Astrocyte (in vitro differentiated cells and primary cell): Measurements from ENCODE around the gene NAALADL2. TPM values are rescaled to one million over a fixed set of nuclear protein-coding genes. Genes with fewer than 3 reads are reported as not detected.

Source experiments
- DNase-seq: peaks from one replicate; pipeline ENCODE4 v3.0.0-alpha.2; 2010; ENCODE audit warnings: low read depth
- FAIRE-seq: peaks from 2 replicates; lab custom pipeline; 2011; peaks lifted over from hg19 to GRCh38; lab: Jason Lieb, UNC
- H2AFZ ChIP-seq: 2 replicates; pipeline ENCODE4 v1.6.0; 2012; ENCODE audit warnings: low read depth, low read length, inconsistent platforms
- H3K27ac ChIP-seq: 2 replicates; pipeline ENCODE4 v1.5.1; 2011; ENCODE audit warnings: low read depth, low read length, inconsistent platforms
- H3K27me3 ChIP-seq: 2 replicates; pipeline ENCODE4 v1.6.0; 2011; ENCODE audit warnings: low read length, inconsistent platforms; ENCODE audit not compliant: insufficient read depth
- H3K36me3 ChIP-seq: 2 replicates; pipeline ENCODE4 v1.5.1; 2011; ENCODE audit warnings: low read length, inconsistent platforms; ENCODE audit not compliant: insufficient read depth
- H3K4me1 ChIP-seq: 2 replicates; pipeline ENCODE4 v1.5.1; 2011; ENCODE audit warnings: low read length, inconsistent platforms; ENCODE audit not compliant: insufficient read depth
- H3K4me2 ChIP-seq: 2 replicates; pipeline ENCODE4 v1.6.0; 2012; ENCODE audit warnings: low read length, inconsistent platforms
- H3K4me3 ChIP-seq: 2 replicates; pipeline ENCODE4 v1.5.1; 2011; ENCODE audit warnings: low read depth, mild to moderate bottlenecking, low read length, inconsistent platforms; ENCODE audit not compliant: insufficient read depth
- H3K79me2 ChIP-seq: 2 replicates; pipeline ENCODE4 v1.6.0; 2012; ENCODE audit warnings: mild to moderate bottlenecking, low read length, inconsistent platforms; ENCODE audit not compliant: insufficient read depth
- H3K9ac ChIP-seq: 2 replicates; pipeline ENCODE4 v1.6.0; 2012; ENCODE audit warnings: mild to moderate bottlenecking, low read length, inconsistent platforms
- H3K9me3 ChIP-seq: 2 replicates; pipeline ENCODE4 v1.5.1; 2012; ENCODE audit warnings: low read depth, mild to moderate bottlenecking, low read length, inconsistent platforms; ENCODE audit not compliant: insufficient read depth
- H4K20me1 ChIP-seq: 2 replicates; pipeline ENCODE4 v1.6.0; 2012; ENCODE audit warnings: low read length, inconsistent platforms; ENCODE audit not compliant: insufficient read depth
- H3K27ac Mint-ChIP-seq: one replicate; pipeline ENCODE4 v1.8.0; 2021; ENCODE audit warnings: mild to moderate bottlenecking, mixed read lengths; ENCODE audit not compliant: unreplicated experiment
- H3K27me3 Mint-ChIP-seq: one replicate; pipeline ENCODE4 v1.8.0; 2021; ENCODE audit warnings: low read depth, mixed read lengths; ENCODE audit not compliant: unreplicated experiment
- H3K36me3 Mint-ChIP-seq: one replicate; pipeline ENCODE4 v1.8.0; 2021; ENCODE audit warnings: low read depth, mixed read lengths; ENCODE audit not compliant: unreplicated experiment
- H3K4me1 Mint-ChIP-seq: one replicate; pipeline ENCODE4 v1.8.0; 2021; ENCODE audit warnings: low read depth, mixed read lengths; ENCODE audit not compliant: unreplicated experiment
- H3K4me3 Mint-ChIP-seq: one replicate; pipeline ENCODE4 v1.8.0; 2021; ENCODE audit warnings: mild to moderate bottlenecking, moderate library complexity, mixed read lengths; ENCODE audit not compliant: unreplicated experiment
- H3K9me3 Mint-ChIP-seq: one replicate; pipeline ENCODE4 v1.8.0; 2021; ENCODE audit warnings: mild to moderate bottlenecking, mixed read lengths; ENCODE audit not compliant: unreplicated experiment
- EZH2 ChIP-seq: IDR thresholded peaks from 2 replicates; pipeline ENCODE4 v1.6.1; 2012; ENCODE audit warnings: mild to moderate bottlenecking, low read length, inconsistent platforms; ENCODE audit not compliant: insufficient read depth
- total RNA-seq: library from RNA; stranded (reverse); gene quantifications from 2 replicates; pipeline ENCODE4 v1.2.1, GENCODE V29; 2021
- TF ChIP-seq, protein P1 (sequence below): IDR thresholded peaks from 2 replicates; pipeline ENCODE4 v1.5.1; 2011; ENCODE audit warnings: low read depth, mild to moderate bottlenecking, inconsistent platforms, low read length, moderate library complexity; ENCODE audit not compliant: insufficient read depth

Gene NAALADL2
- total RNA-seq, 1 donor from 2014 or later: 2.7 TPM

DNA sequence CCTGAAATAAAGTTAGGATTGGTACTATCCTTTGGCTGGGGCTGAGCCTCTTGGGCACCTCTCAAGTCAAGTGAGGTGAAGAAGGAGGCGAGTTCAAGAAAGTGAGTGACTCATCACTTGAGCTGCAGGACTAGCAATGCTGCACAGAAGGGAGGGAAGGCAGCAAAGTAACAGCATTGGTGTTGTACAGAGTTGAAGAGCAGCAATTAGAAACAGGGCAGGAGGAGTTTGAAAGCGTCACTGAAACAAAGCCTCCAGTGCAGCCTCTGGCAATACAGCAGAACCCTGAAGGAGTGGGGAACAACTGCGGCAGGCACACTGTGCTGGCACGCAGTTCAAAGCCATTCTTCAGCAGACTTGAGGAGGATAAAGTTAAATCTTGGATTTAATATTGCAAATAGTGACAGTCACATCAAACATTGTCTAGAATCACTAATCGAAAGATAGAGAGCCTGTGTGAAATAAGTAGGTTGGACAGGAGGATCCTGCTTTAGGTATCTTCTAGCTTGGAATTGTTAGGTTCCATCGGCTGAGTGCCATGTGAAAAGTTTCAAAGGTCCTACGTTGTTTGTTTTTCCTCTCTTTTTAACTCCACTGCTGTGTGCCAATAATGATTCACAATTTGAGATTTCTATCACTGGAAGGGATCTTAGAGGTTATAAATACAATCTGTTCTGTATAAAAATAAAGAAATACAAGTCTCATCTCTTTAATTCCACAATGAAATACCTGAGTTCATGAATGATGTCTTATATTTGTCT lies 479.8 kb downstream of the NAALADL2 start:
- TF ChIP-seq, protein P1, sequence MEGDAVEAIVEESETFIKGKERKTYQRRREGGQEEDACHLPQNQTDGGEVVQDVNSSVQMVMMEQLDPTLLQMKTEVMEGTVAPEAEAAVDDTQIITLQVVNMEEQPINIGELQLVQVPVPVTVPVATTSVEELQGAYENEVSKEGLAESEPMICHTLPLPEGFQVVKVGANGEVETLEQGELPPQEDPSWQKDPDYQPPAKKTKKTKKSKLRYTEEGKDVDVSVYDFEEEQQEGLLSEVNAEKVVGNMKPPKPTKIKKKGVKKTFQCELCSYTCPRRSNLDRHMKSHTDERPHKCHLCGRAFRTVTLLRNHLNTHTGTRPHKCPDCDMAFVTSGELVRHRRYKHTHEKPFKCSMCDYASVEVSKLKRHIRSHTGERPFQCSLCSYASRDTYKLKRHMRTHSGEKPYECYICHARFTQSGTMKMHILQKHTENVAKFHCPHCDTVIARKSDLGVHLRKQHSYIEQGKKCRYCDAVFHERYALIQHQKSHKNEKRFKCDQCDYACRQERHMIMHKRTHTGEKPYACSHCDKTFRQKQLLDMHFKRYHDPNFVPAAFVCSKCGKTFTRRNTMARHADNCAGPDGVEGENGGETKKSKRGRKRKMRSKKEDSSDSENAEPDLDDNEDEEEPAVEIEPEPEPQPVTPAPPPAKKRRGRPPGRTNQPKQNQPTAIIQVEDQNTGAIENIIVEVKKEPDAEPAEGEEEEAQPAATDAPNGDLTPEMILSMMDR: no peak
- TF ChIP-seq EZH2: no peak
- peak; percentile 90 for DNase-seq
- H3K4me2 ChIP-seq: peak overlapping the region; percentile 45
- H3K36me3 ChIP-seq: no peaks in the 10 kb centered on the region
- Mint-ChIP-seq H3K4me3 (no peak overlapping the region), H3K27ac (no peak overlapping the region), H3K4me1 (no peaks in the 10 kb centered on the region), H3K36me3 (no peaks in the 10 kb centered on the region), H3K27me3 (no peaks in the 10 kb centered on the region), H3K9me3 (no peaks in the 10 kb centered on the region)
- no peak overlapping the region for H3K9ac ChIP-seq
- H2AFZ ChIP-seq: peak overlapping the region; percentile 40
- peaks cover 9% of the 10 kb centered on the region for H3K4me1 ChIP-seq
- no peaks in the 10 kb centered on the region for H3K9me3 ChIP-seq
- H3K27me3 ChIP-seq: no peaks in the 10 kb centered on the region
- FAIRE-seq: peak; percentile 80
- H3K79me2 ChIP-seq: no peaks in the 10 kb centered on the region
- no peak overlapping the region for H3K4me3 ChIP-seq
- H3K27ac ChIP-seq: no peak overlapping the region
- no peaks in the 10 kb centered on the region for H4K20me1 ChIP-seq

DNA sequence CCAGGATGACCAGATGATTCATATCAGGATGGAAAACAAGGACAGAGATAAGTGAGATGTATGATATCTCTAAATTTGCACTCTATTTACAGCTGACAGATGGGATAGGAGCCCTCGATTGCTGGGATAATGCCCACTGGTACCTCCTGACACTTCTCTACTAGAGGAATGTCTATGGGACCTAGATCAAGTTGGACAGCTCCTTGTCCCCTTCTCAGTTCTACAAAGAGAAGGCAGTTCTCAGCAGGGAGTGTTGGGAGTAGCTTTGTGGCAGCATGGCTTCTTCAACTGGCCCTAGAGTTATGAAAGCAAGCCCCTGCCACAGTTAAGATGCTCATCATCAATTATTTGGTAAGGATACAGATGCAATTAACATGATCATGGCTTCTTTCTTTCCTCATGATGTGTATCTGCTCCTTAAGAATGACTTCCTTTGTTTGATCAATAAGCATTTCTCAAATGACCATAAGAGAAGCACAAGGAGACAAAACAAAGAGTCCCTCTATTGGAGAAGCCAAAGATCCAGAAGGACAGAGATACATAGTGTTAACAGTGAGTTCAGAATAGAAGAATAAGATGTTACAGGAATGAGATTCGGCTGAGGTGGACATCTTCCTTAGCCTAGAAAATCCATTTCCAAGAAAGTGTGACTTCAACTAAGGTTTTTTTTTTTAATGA lies 481.3 kb downstream of the NAALADL2 start:
- H3K27me3 Mint-ChIP-seq: no peaks in the 10 kb centered on the region
- H3K27me3 ChIP-seq: no peaks in the 10 kb centered on the region

More for the DNA sequence above, 481.3 kb downstream of the NAALADL2 start:
- FAIRE-seq (peak; percentile 52), DNase-seq (no peak)
- H2AFZ ChIP-seq: no peak overlapping the region
- H3K4me3 ChIP-seq: no peak overlapping the region
- H3K9me3 ChIP-seq: no peaks in the 10 kb centered on the region
- H3K4me3 Mint-ChIP-seq: no peak overlapping the region
- no peak overlapping the region for H3K27ac Mint-ChIP-seq
- no peaks in the 10 kb centered on the region for H3K4me1 Mint-ChIP-seq
- H3K4me1 ChIP-seq: peaks cover 9% of the 10 kb centered on the region
- TF ChIP-seq, protein P1: no peak
- no peak for TF ChIP-seq EZH2
- H3K9ac ChIP-seq: no peak overlapping the region
- H4K20me1 ChIP-seq: no peaks in the 10 kb centered on the region
- no peaks in the 10 kb centered on the region for H3K79me2 ChIP-seq
- no peak overlapping the region for H3K27ac ChIP-seq
- H3K36me3 Mint-ChIP-seq: no peaks in the 10 kb centered on the region
- no peak overlapping the region for H3K4me2 ChIP-seq
- no peaks in the 10 kb centered on the region for H3K9me3 Mint-ChIP-seq
- H3K36me3 ChIP-seq: no peaks in the 10 kb centered on the region
